UCSD-AML1 (cell line): ENCODE data around the gene ADAMTS10.
A peak's percentile ranks its signal among the peaks of the same experiment; 100 is the strongest.
"Not testable (repeated sequence)": the region's sequence is repeated elsewhere in the genome, so short reads cannot be mapped to it uniquely, and the experiment has no call there.

ENCODE experiments used
- DNase-seq: peaks from one replicate; lab custom pipeline; 2025; ENCODE audit not compliant: unreplicated experiment; lab: John Stamatoyannopoulos, UW

The ADAMTS10 gene

GRCh38 chr19:8595651-8596050 lies 14.9 kb downstream of the ADAMTS10 start:
- no peak for DNase-seq

- DNase-seq: no peak
These were observed 16.6 kb downstream of the ADAMTS10 start for GRCh38 chr19:8593931-8594330.

GRCh38 chr19:8592231-8593009 lies 18.1 kb downstream of the ADAMTS10 start:
- no peak for DNase-seq

GRCh38 chr19:8589177-8589714 lies 21.3 kb downstream of the ADAMTS10 start:
- no peak for DNase-seq

GRCh38 chr19:8585894-8586750 lies 24.4 kb downstream of the ADAMTS10 start:
- peak; percentile 66 for DNase-seq

- DNase-seq: no peak
These were observed 25.3 kb downstream of the ADAMTS10 start for GRCh38 chr19:8584965-8585893.

GRCh38 chr19:8580710-8581281 lies 29.7 kb downstream of the ADAMTS10 start:
- peak; percentile 82 for DNase-seq

- DNase-seq: peak; percentile 79
These were observed 31.8 kb downstream of the ADAMTS10 start for GRCh38 chr19:8578642-8579265.

- no peak for DNase-seq
These were observed 32.8 kb downstream of the ADAMTS10 start for GRCh38 chr19:8577741-8578140.

- DNase-seq: peak; percentile 77
These were observed 33.3 kb downstream of the ADAMTS10 start, which contains the start of gene MYO1F for GRCh38 chr19:8577247-8577646. Gene MYO1F, minus strand, starts transcription at chr19:8577442. Its CDS starts 133 bp downstream, at chr19:8577309.

GRCh38 chr19:8576273-8576993 lies 34.1 kb downstream of the ADAMTS10 start:
- DNase-seq: peak; percentile 50

- DNase-seq: peak; percentile 21
These were observed 35.0 kb downstream of the ADAMTS10 start for GRCh38 chr19:8575467-8575997.

- DNase-seq: not testable (repeated sequence)
These were observed 35.9 kb downstream of the ADAMTS10 start for GRCh38 chr19:8574619-8574922.

GRCh38 chr19:8573316-8573715 lies 37.2 kb downstream of the ADAMTS10 start:
- no peak for DNase-seq

GRCh38 chr19:8571006-8571411 lies 39.5 kb downstream of the ADAMTS10 start:
- peak; percentile 75 for DNase-seq

- peak; percentile 71 for DNase-seq
These were observed 41.3 kb downstream of the ADAMTS10 start for GRCh38 chr19:8569066-8569771.

- DNase-seq: peak; percentile 25
These were observed 42.9 kb downstream of the ADAMTS10 start for GRCh38 chr19:8567522-8568172.

GRCh38 chr19:8566855-8567254 lies 43.7 kb downstream of the ADAMTS10 start:
- DNase-seq: no peak
